K562 (cell line): ENCODE measurements around the gene NRP1. TPM values are rescaled to one million over a fixed set of nuclear protein-coding genes. Genes with fewer than 3 reads are reported as not detected.

Source experiments
- EZH2 ChIP-seq: IDR thresholded peaks from 2 replicates; pipeline ENCODE4 v1.6.1; 2012; ENCODE audit warnings: low read depth, mild to moderate bottlenecking, inconsistent platforms, low read length, borderline replicate concordance
- ILK ChIP-seq: fragments of 450-650 bp; IDR thresholded peaks from 2 replicates; pipeline ENCODE4 v1.6.1; 2016; ENCODE audit warnings: missing genetic modification characterization, low read depth, mild to moderate bottlenecking, missing compliant biosample characterization, moderate library complexity, borderline replicate concordance
- MEF2A ChIP-seq: IDR thresholded peaks from 2 replicates; pipeline ENCODE4 v1.6.1; 2011; ENCODE audit warnings: low read depth, mild to moderate bottlenecking, low read length, moderate library complexity; ENCODE audit not compliant: control insufficient read depth
- NCOA4 ChIP-seq: fragments of 450-650 bp; IDR thresholded peaks from 2 replicates; pipeline ENCODE4 v1.6.1; 2018; ENCODE audit warnings: mild to moderate bottlenecking; ENCODE audit not compliant: partially characterized antibody
- RBFOX2 ChIP-seq: fragments of 200-400 bp; formaldehyde crosslinking; IDR thresholded peaks from 2 replicates; pipeline ENCODE4 v1.6.1; 2017; ENCODE audit warnings: low read depth, mild to moderate bottlenecking, low read length, moderate library complexity
- STAT5B ChIP-seq: fragments of 250-450 bp; sonication (Bioruptor Pico); IDR thresholded peaks from 2 replicates; pipeline ENCODE4 v1.8.0; 2021; ENCODE audit warnings: mild to moderate bottlenecking, inconsistent platforms
- XRCC3 ChIP-seq: fragments of 450-650 bp; IDR thresholded peaks from 2 replicates; pipeline ENCODE4 v1.6.1; 2017; ENCODE audit warnings: mild to moderate bottlenecking, moderate library complexity
- ZNF143 ChIP-seq: sonication (generic); formaldehyde crosslinking; IDR thresholded peaks from 2 replicates; pipeline ENCODE4 v1.9.0; 2022; ENCODE audit warnings: mild to moderate bottlenecking, missing genetic modification reagents
- polyA plus RNA-seq, 8 experiments: library from polyadenylated mRNA; depleted of rRNA in 4 of 8; stranded (reverse) in 5 of 8; unstranded in 3 of 8; fragments of >200 nt; fragmentation: Nextera tagmentation in 2 of 8; fragmentation: Illumina TruSeq in 1 of 8; extraction: Ambion mirVana in 2 of 8; extraction: Trizol in 1 of 8; gene quantifications; 2 replicates each; pipeline versions ENCODE4 v1.2.1 to v1.2.3, GENCODE V29; 2011 to 2014; ENCODE audit warnings: inconsistent platforms in 1 of 8, missing spikeins in 1 of 8
- total RNA-seq, 7 experiments: library from RNA; depleted of rRNA in 6 of 7; stranded (reverse); fragments of >200 nt in 6 of 7; fragmentation: Illumina TruSeq in 2 of 7; extraction: Trizol in 2 of 7; gene quantifications; 2 replicates each; pipeline versions ENCODE4 v1.2.1 to v1.2.3, GENCODE V29; 2011 to 2021; ENCODE audit warnings: low replicate concordance in 1 of 7
- TF ChIP-seq, protein P1 (sequence below): fragments of 450-650 bp; IDR thresholded peaks from 2 replicates; pipeline ENCODE4 v1.6.1; 2018; ENCODE audit not compliant: partially characterized antibody

Gene NRP1
- total and polyA plus RNA-seq, 9 of the 15 experiments (the other 6 are each of a cell fraction or from before 2014, with no cell fraction given): 0.01 to 0.38 (median 0.04) TPM; not detected in 5

DNA sequence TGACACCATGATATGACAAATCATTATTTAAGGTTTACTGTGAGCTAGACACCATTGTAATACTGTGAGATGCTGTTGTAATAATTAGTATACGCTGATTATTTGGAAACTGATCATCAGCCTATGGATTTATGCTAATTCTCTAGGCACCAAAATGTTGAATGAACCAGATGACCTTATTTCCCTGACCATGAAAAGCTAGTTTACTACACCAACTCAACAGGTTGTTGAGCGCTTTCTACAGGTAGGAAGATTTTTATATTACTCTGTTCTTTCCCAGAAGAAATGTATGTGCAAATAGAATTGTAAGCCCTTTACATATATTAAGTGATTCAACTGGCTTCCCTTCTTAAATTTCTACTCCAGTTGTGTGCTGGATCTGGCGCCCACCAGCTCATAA, 6.2 kb downstream of the NRP1 start (continued):
- TF ChIP-seq, protein P1, sequence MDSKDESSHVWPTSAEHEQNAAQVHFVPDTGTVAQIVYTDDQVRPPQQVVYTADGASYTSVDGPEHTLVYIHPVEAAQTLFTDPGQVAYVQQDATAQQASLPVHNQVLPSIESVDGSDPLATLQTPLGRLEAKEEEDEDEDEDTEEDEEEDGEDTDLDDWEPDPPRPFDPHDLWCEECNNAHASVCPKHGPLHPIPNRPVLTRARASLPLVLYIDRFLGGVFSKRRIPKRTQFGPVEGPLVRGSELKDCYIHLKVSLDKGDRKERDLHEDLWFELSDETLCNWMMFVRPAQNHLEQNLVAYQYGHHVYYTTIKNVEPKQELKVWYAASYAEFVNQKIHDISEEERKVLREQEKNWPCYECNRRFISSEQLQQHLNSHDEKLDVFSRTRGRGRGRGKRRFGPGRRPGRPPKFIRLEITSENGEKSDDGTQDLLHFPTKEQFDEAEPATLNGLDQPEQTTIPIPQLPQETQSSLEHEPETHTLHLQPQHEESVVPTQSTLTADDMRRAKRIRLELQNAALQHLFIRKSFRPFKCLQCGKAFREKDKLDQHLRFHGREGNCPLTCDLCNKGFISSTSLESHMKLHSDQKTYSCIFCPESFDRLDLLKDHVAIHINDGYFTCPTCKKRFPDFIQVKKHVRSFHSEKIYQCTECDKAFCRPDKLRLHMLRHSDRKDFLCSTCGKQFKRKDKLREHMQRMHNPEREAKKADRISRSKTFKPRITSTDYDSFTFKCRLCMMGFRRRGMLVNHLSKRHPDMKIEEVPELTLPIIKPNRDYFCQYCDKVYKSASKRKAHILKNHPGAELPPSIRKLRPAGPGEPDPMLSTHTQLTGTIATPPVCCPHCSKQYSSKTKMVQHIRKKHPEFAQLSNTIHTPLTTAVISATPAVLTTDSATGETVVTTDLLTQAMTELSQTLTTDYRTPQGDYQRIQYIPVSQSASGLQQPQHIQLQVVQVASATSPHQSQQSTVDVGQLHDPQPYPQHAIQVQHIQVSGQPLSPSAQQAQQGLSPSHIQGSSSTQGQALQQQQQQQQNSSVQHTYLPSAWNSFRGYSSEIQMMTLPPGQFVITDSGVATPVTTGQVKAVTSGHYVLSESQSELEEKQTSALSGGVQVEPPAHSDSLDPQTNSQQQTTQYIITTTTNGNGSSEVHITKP: no peak
- TF ChIP-seq NCOA4: no peak
- TF ChIP-seq ILK (tag): no peak
- no peak for TF ChIP-seq EZH2
- TF ChIP-seq RBFOX2: no peak
- TF ChIP-seq ZNF143 (CRISPR knock-in tag): no peak
- no peak for TF ChIP-seq XRCC3
- no peak for TF ChIP-seq STAT5B (CRISPR knock-in tag)
- no peak for TF ChIP-seq MEF2A
